T47D (cell line): ENCODE results near the gene RAX.

Experiments
- DNase-seq, 2 experiments: peaks; one replicate each; pipeline versions ENCODE4 v3.0.0 to v3.0.0-alpha.2; 2011 to 2012; ENCODE audit warnings: low read depth in 1 of 2, low spot score in 1 of 2
- JUND ChIP-seq: IDR thresholded peaks from 2 replicates; pipeline ENCODE4 v1.6.1; 2012; ENCODE audit warnings: low read depth
- in situ Hi-C: cut with HindIII; loops from 2 replicates; pipeline ENCODE4 v1.10.0; 2016; ENCODE audit warnings: low sequenced_read_pairs, low pct_unique_long_range_greater_than_20kb

Gene RAX

DNA sequence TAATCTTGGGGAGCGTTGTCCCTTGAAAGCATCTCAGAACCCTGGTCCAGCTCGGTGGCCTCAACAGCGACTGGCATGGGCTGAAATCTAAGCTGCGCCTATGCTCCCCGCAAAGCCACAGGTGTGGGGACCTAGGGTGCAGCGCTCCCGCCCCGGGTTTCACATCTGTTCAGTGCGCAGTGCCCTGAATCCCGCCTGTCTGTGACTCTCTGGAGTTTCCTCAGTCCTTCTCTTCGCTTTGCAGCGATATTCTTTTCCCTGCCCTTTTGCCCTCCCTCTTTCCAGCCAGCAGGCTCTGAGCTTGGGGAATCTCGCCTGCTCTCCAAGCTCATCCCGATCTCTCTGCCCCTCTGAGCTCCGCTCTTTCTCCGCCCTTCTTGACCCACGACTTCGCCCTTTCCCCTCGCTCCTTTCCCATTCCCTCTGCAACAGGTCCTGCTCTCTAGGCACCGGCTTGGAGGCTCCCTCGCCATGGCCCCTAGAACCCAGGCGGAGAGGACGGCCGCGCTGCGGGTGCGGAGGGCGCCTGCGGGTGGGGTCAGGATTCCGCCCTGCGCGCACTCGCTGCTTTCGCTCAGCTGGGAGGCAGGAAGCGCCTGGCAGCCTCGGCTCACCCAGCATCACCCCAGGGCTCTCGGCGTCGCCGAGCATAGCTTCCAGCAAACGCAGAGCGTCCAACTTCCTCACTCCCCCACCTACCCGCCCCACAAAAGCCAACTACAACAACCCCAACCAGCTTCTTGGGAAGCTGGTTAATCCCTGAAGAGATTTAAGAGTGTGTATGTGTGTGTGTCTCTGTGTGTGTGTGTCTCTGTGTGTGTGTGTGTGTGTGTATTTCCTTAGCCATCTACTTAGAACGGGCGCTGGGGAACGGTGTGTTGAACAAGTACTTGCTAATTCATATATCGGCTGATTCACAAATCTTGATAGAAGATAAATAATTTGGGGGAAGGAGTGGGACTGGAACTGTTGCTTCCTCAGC, 52.2 kb downstream of the RAX start:
- in situ Hi-C loops = no loop called here
- no peak for TF ChIP-seq JUND

DNA sequence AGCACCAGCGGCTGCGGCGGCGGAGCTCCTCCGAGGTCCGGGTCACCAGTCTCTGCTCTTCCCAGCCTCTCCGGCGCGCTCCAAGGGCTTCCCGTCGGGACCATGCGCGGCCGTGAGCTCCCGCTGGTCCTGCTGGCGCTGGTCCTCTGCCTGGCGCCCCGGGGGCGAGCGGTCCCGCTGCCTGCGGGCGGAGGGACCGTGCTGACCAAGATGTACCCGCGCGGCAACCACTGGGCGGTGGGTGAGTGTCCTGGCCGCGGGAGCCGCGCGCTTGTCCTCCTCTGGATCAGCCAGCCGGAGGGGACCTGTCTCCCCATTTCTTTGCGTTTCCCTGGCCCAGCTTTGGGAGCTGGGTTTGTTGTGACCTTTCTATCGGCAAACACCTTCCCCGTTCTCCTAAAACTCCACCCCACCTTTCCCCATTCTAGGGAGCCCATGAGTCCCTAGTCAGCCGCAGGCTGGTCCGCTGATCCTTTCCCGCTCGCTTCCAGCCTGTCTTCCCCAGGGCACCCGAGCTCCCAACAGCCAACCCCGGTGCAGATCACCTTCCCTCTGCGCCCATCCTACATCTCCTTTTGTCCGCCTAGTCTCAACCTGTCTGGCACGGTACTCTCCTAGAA, 53.0 kb downstream of the RAX start:
- no peak for DNase-seq
- in situ Hi-C loops = no loop called here
- no peak for TF ChIP-seq JUND

More for the DNA sequence above, 52.2 kb downstream of the RAX start:
- no peak for DNase-seq

DNA sequence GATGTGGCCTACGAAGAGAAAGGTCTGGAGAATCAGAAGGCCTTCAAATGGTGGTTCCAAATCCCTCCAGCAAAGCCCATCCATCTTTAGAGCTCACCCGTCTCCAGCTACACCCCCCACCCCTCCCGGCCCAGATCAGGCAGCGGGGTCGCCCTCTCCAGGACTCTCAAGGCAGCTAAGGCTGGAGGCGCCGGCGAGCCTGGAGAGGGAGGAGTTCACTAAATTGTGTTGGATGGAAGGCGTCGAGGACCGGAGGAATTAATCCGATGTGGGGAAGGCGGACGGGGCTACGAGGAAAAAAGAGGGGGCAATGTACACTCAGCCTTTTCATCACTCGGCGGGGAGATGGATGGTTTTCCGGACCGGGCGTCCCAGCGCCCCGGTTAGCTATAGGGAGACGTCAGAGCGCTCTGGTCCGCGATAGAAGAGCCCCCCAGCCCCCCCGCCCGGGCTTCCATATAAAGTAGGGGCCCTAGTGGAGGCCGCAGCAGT, 53.5 kb downstream of the RAX start, which contains the start of gene GRP:
GRP (plus strand) TSS at position 487 of the 492 bp plus-strand sequence. CDS start 108 bp downstream, outside the sequence.
- DNase-seq = no peak
- in situ Hi-C loops = no loop called here
- no peak for TF ChIP-seq JUND

DNA sequence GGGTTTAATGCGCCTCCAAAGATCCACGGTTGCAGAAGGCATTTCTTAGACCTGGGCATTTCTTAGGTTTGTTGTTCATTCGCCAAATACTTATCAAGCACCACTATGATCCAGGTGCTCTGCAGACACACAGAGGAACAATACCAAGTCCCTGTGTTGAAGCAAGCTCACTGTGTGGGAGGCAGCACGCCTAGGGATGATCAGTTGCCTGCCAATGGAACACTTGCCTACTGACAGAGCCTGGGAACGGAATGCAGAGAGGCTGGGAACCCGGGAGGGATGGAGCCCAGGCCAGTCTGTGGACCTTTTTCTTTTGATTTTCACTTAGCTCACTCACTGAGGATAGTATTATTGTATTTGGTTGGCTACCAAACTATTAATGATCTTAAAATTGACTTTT, 55.2 kb downstream of the RAX start:
- no peak for DNase-seq
- TF ChIP-seq JUND = no peak
- in situ Hi-C loops = no loop called here
